GM23338 (cell line): ENCODE results near the gene ZNF566. TPM values are rescaled to one million over a fixed set of nuclear protein-coding genes. Genes with fewer than 3 reads are reported as not detected.

Experiments
- ATAC-seq: fragments of 200-7000 bp; cut with Tn5 transposase; 3 replicates; pipeline ENCODE4 v1.9.1; 2020
- DNase-seq: peaks from one replicate; pipeline ENCODE4 v3.0.0-alpha.2; 2015; ENCODE audit warnings: low spot score
- H2AFZ ChIP-seq: fragments of 200-600 bp; sonication (generic); 2 replicates; pipeline ENCODE4 v1.8.0; 2016; ENCODE audit warnings: antibody characterized with exemption, mild to moderate bottlenecking, moderate library complexity
- H3F3A ChIP-seq: fragments of 200-600 bp; sonication (generic); replicated peaks from 2 replicates; pipeline ENCODE4 v1.8.0; 2017; ENCODE audit warnings: antibody characterized with exemption, mixed run types, low read depth
- H3K27ac ChIP-seq: fragments of 200-600 bp; sonication (generic); 2 replicates; pipeline ENCODE4 v1.6.1; 2016; ENCODE audit warnings: low read depth
- H3K27me3 ChIP-seq: fragments of 200-600 bp; sonication (generic); 2 replicates; pipeline ENCODE4 v1.8.0; 2016; ENCODE audit warnings: mild to moderate bottlenecking, mixed run types, moderate library complexity; ENCODE audit not compliant: insufficient read depth
- H3K36me3 ChIP-seq: fragments of 200-600 bp; sonication (generic); 2 replicates; pipeline ENCODE4 v1.8.0; 2016; ENCODE audit warnings: mild to moderate bottlenecking; ENCODE audit not compliant: insufficient read depth
- H3K4me1 ChIP-seq: fragments of 200-600 bp; sonication (generic); 2 replicates; pipeline ENCODE4 v1.8.0; 2016; ENCODE audit warnings: mild to moderate bottlenecking, moderate library complexity; ENCODE audit not compliant: insufficient read depth
- H3K4me2 ChIP-seq: fragments of 200-600 bp; sonication (generic); 2 replicates; pipeline ENCODE4 v1.7.1; 2017; ENCODE audit warnings: mixed run types
- H3K4me3 ChIP-seq: fragments of 200-600 bp; sonication (generic); 2 replicates; pipeline ENCODE4 v1.6.1; 2016; ENCODE audit warnings: mixed run types
- H3K79me2 ChIP-seq: fragments of 200-600 bp; sonication (generic); replicated peaks from 2 replicates; pipeline ENCODE4 v1.8.0; 2017; ENCODE audit warnings: mild to moderate bottlenecking; ENCODE audit not compliant: insufficient read depth
- H3K9me2 ChIP-seq: fragments of 200-600 bp; sonication (generic); 2 replicates; pipeline ENCODE4 v1.8.0; 2017; ENCODE audit not compliant: insufficient read depth
- H4K20me1 ChIP-seq: fragments of 200-600 bp; sonication (generic); replicated peaks from 2 replicates; pipeline ENCODE4 v1.8.0; 2017; ENCODE audit warnings: mild to moderate bottlenecking; ENCODE audit not compliant: insufficient read depth
- H3K27ac Mint-ChIP-seq: 2 replicates; pipeline ENCODE4 v1.8.0; 2020; ENCODE audit warnings: inconsistent platforms, mild to moderate bottlenecking, moderate library complexity, mixed read lengths
- H3K27me3 Mint-ChIP-seq: 3 replicates; pipeline ENCODE4 v1.8.0; 2022; ENCODE audit warnings: low read depth, mild to moderate bottlenecking, moderate library complexity, mixed read lengths, inconsistent platforms; ENCODE audit not compliant: insufficient read depth, poor library complexity
- H3K36me3 Mint-ChIP-seq: 3 replicates; pipeline ENCODE4 v1.8.0; 2021; ENCODE audit warnings: low read depth, mild to moderate bottlenecking, inconsistent platforms, moderate library complexity, mixed read lengths
- H3K4me1 Mint-ChIP-seq: 3 replicates; pipeline ENCODE4 v1.8.0; 2020; ENCODE audit warnings: mild to moderate bottlenecking, inconsistent platforms, mixed read lengths
- H3K4me3 Mint-ChIP-seq: 3 replicates; pipeline ENCODE4 v1.8.0; 2021; ENCODE audit warnings: moderate library complexity, mild to moderate bottlenecking, inconsistent platforms, mixed read lengths
- H3K9me3 Mint-ChIP-seq: 3 replicates; pipeline ENCODE4 v1.8.0; 2020; ENCODE audit warnings: moderate library complexity, mild to moderate bottlenecking, inconsistent platforms, mixed read lengths
- CTCF ChIP-seq, 2 experiments: fragments of 200-600 bp in 1 of 2; sonication (generic) in 1 of 2; conservative IDR thresholded peaks; 2 replicates each; pipeline versions ENCODE4 v1.5.1 to v1.6.1; 2016 to 2017; ENCODE audit warnings: antibody characterized with exemption in 2 of 2, low read depth in 2 of 2, mild to moderate bottlenecking in 2 of 2, moderate library complexity in 1 of 2
- EZH2 ChIP-seq: fragments of 200-600 bp; sonication (generic); IDR thresholded peaks from one replicate; pipeline ENCODE4 v1.8.0; 2017; ENCODE audit warnings: antibody characterized with exemption, mild to moderate bottlenecking, low read depth; ENCODE audit not compliant: unreplicated experiment
- POLR2AphosphoS5 ChIP-seq: IDR thresholded peaks from 2 replicates; pipeline ENCODE4 v1.6.1; 2016; ENCODE audit warnings: antibody characterized with exemption, low read depth
- ZNF462 ChIP-seq: fragments of 250-450 bp; sonication (Bioruptor Pico); IDR thresholded peaks from 2 replicates; pipeline ENCODE4 v1.5.0; 2020; ENCODE audit warnings: mild to moderate bottlenecking, moderate library complexity
- polyA plus RNA-seq: library from polyadenylated mRNA; unstranded; fragments of >200 nt; fragmentation: Nextera tagmentation; extraction: Ambion mirVana; gene quantifications from 2 replicates; pipeline ENCODE4 v1.2.1, GENCODE V29; 2016
- total RNA-seq: library from RNA; depleted of rRNA; stranded (reverse); fragments of >200 nt; shearing (Covaris generic); gene quantifications from 2 replicates; pipeline ENCODE4 v1.2.3, GENCODE V29; 2014

The ZNF566 gene
- total and polyA plus RNA-seq, 2 experiments from 2014 or later, result 11.9 to 18.0 TPM

GRCh38 chr19:36488118-36488845 is 1.1 kb downstream of the ZNF566 start:
- Histone ChIP-seq H3K27me3 (no peaks in the 10 kb centered on the region), H3K4me1 (no peaks in the 10 kb centered on the region), H3F3A (no peaks in the 10 kb centered on the region), H3K4me3 (peak overlapping the region; percentile 73), H2AFZ (peak overlapping the region; percentile 61; the same call in 1 of the 2 replicates), H3K79me2 (peaks cover 52% of the 10 kb centered on the region), H4K20me1 (peaks cover 7% of the 10 kb centered on the region; the same call in 1 of the 2 replicates), H3K9me2 (no peaks in the 10 kb centered on the region), H3K27ac (peak overlapping the region; percentile 81; the same call in 1 of the 2 replicates), H3K36me3 (no peaks in the 10 kb centered on the region; the same call in 1 of the 2 replicates), H3K4me2 (peak overlapping the region; percentile 86)
- DNase-seq (no peak), ATAC-seq (no peak)
- TF ChIP-seq POLR2AphosphoS5, result no peak
- no peak for TF ChIP-seq ZNF462 (CRISPR knock-in tag)
- no peak for TF ChIP-seq EZH2
- TF ChIP-seq CTCF (conservative IDR thresholded peaks at IDR 0.05; ENCODE audit: low read depth in 2 of 2), result no peak
- Mint-ChIP-seq H3K4me1 (peaks cover 9% of the 10 kb centered on the region; the same call in 2 of the 3 replicates), H3K36me3 (peaks cover 43% of the 10 kb centered on the region), H3K9me3 (peaks cover 32% of the 10 kb centered on the region), H3K27me3 (peaks cover 12% of the 10 kb centered on the region), H3K4me3 (peak overlapping the region; percentile 89), H3K27ac (peak overlapping the region; percentile 100)
